ENCODE data around the gene IFIT3.
"Not testable (repeated sequence)": the region's sequence is repeated elsewhere in the genome, so short reads cannot be mapped to it uniquely, and the experiment has no call there.

The IFIT3 gene

DNA sequence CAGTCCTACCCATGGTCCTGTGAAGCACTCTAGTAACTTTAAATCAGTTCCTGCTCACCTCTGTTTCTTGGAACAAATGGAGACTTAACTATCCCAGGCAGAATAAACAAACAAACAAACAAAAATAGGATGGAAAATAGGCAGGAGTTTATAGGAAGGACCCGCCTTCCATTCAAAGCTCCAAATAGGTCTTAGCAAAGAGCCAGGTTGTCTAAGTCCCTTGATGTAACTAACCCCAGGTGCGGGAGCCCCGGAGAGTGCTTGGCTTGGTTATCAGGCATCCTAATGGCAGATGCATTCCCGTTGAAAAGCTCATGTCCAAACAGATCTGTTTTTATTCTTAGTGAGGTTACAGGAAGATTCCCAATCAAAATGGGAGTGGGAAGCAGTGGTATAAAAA, 23.8 kb upstream of the IFIT3 start:
- DNase-seq: no peak

DNA sequence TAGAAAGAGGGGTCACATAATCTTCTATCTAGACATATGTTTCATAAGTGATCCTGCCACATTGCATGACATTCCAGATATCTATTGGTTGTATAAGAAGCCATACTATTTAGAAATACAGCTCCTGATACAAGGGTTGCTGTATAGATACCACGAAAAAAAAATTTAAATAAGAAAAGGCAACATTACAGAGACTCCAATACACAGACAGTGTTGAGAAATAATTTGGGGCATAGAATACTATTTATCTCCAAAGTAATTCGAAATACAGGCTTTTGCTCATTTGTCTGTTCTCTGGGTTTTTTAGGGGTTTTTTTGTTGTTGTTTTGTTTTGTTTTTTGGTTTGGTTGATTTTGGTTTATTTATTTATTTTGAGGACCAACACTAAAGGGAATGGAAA, 23.4 kb upstream of the IFIT3 start:
- DNase-seq: no peak

DNA sequence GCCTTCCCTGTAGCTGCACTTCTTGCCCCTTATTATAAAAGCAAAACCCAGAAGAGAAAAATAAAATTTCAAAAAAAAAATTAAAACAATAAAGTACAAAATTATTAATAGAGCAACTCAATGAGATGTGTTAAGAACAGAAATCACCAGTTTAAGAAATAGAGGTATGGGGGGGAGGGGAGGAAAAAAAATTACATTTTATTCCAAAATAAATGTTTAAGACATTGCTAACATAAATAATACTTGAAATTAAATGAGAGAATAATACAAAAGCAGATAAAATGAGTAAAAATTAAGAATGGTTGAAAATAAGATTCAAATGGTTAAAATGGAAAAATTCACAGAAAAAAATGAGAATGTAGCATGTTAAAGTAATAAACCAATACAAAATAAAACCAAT, 22.9 kb upstream of the IFIT3 start:
- DNase-seq: no peak

DNA sequence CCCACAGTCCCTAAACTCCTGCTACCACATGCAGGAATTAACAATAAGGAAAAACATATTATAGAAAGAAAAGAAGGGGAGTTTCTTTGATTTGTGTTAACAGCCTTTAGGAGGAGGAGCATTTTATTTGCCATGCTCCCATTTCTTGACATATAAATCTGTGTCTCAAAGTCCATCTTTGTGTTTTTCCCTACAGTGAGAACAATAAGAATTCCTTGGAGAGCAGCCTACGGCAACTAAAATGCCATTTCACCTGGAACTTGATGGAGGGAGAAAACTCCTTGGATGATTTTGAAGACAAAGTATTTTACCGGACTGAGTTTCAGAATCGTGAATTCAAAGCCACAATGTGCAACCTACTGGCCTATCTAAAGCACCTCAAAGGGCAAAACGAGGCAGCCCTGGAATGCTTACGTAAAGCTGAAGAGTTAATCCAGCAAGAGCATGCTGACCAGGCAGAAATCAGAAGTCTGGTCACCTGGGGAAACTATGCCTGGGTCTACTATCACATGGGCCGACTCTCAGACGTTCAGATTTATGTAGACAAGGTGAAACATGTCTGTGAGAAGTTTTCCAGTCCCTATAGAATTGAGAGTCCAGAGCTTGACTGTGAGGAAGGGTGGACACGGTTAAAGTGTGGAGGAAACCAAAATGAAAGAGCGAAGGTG, 21.9 kb upstream of the IFIT3 start:
- DNase-seq: no peak

DNA sequence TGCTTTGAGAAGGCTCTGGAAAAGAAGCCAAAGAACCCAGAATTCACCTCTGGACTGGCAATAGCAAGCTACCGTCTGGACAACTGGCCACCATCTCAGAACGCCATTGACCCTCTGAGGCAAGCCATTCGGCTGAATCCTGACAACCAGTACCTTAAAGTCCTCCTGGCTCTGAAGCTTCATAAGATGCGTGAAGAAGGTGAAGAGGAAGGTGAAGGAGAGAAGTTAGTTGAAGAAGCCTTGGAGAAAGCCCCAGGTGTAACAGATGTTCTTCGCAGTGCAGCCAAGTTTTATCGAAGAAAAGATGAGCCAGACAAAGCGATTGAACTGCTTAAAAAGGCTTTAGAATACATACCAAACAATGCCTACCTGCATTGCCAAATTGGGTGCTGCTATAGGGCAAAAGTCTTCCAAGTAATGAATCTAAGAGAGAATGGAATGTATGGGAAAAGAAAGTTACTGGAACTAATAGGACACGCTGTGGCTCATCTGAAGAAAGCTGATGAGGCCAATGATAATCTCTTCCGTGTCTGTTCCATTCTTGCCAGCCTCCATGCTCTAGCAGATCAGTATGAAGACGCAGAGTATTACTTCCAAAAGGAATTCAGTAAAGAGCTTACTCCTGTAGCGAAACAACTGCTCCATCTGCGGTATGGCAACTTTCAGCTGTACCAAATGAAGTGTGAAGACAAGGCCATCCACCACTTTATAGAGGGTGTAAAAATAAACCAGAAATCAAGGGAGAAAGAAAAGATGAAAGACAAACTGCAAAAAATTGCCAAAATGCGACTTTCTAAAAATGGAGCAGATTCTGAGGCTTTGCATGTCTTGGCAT, 21.1 kb upstream of the IFIT3 start:
- no peak for DNase-seq

DNA sequence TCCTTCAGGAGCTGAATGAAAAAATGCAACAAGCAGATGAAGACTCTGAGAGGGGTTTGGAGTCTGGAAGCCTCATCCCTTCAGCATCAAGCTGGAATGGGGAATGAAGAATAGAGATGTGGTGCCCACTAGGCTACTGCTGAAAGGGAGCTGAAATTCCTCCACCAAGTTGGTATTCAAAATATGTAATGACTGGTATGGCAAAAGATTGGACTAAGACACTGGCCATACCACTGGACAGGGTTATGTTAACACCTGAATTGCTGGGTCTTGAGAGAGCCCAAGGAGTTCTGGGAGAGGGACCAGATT, 20.6 kb upstream of the IFIT3 start:
- DNase-seq: no peak

DNA sequence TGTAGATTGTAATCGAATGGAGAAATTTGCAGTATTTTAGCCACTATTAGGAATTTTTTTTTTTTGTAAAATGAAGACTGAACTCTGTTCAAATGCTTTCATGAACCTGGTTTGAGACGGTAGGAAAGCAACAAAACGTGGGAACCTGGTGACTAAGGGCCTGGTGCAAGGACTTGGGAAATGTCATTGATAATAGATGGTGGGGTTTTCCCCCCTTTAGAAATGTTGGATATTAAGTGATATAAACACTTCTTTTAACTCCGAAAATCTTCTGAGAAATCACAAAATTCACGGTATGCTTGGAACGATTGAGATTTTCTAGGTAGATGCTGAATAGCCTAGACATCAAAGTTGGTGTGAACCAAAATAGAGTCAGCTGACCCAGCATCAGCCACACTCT, 19.5 kb upstream of the IFIT3 start:
- no peak for DNase-seq

DNA sequence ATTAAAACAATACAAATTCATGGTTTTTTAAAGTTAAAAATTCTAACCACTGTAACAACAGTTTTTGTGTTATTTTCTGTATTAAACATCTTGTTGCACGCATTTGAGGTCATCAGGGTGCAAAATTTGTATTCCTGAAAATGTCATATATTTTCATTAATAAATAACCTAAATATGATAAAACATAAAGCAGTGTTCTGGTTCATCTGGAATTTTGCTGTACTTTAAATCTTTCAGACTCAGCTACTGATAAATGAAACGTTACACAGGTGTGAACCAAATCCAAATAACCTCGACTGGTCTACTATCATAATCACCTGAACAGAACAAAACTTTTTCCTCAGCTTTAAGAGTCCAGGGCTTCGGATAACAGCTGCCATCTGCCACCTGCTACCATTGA, 19.1 kb upstream of the IFIT3 start:
- no peak for DNase-seq

DNA sequence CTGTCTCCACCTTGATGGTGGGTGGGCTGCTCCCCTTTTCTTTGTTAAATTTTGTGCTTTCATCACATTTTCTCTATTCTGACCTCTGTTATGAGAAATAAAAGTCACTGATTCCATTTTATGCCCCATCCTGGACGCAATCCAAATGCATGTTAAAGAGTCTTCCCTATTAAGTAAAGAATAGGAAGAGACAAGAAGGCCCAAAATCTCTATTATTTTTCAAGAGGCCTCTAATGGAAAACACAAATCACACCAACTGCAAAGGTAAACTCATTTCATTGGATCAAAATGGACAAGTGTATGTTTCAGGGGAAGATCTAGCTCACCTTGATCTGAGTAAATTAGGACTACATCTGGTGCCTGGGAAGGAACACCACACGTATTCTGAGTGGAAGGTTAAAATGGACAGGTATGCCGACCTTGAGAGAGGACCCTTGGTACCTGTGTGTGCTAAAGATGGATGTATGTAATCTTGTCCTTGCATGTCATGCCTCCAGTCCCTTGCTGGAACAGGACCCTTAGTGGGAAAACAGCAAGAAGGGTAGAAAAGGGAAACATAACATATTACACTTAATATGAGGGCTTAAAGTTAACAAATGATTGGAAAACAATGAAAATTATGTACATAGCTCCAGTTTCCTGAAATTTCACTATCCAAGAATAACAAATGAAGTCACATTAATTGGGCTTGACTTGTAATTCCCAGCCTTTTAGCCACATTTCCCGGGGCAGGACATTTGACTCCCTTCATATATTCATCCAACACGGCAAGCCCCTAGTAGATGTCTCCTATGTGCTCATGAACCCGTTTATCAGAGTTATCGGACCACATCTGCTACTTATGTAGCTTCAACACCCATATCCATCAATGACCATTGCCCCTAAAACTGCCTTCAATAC, 18.4 kb upstream of the IFIT3 start:
- no peak for DNase-seq

DNA sequence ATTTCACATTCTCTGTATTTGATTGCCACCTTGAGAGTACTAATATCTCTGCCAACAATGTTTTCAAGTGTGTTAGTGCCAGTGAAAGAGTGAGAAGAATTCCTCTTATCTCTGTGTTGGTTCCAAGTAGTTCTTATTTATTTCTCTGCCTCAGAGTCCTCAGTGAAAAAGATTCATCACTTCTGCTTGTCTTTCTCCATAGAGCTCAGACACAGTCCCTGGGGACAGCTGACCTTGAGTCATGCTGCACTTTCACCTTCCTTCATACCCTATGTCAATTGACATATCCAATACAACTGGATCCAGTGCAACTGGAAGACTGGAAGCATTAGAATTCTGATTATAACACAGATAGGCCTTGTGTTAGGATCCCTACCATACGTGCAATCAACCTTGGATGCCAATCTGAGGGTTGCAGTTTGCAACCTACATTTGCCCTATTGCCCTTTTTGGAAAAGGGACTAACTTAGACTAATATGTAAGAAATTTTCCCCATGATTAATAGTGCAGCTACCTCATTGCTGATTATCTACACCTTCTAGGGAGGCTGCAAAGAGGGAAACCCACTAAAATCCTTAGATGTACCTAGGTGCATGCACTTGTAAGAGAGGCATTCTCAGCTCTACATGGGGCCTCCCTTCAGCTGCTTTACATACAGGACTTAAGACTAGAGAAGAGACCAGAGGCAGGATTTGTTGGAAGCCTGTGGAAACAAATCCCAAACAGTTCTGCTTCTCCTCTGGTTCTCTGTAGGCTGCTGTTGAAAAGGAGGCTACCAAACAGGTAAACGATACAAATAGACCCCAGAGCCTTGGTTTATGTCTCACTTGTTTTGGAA, 17.5 kb upstream of the IFIT3 start:
- DNase-seq: no peak

DNA sequence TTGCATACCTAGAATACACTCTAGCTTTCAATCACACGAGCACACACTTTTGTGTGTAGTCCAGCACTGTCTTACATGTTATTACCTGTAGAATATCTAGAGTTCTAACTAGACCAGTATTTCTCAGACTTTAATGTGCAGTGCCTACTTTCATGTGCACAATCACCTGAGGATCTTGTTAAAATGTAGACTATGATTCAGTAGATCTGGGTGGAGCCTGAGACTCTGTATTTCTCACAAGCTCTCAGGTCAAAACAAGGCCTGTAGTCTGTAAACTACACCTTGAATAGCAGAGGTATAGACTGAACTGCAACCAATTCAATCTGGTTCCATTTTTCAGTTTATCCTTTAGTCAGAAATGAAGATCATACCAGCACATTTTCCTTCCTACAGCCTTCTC, 14.8 kb upstream of the IFIT3 start:
- DNase-seq: no peak

DNA sequence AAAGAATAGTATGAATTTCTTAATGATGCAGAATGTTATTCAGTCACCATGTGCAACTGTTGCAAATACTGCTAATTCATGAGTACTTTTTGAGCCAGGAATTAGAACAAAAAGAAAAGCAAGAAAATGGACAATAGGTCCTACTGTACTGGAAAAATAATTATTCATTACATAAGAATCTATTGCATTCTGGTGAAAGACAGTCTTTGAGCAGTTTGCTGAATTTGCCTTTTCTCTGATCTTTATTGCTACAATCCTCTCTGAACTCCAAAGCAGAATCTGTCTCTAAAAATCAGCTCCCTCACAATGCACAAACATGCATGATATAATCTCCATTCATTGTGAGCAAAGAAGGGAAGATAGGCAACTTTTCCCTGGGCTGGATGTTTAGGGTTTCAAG, 13.1 kb upstream of the IFIT3 start:
- DNase-seq: no peak

DNA sequence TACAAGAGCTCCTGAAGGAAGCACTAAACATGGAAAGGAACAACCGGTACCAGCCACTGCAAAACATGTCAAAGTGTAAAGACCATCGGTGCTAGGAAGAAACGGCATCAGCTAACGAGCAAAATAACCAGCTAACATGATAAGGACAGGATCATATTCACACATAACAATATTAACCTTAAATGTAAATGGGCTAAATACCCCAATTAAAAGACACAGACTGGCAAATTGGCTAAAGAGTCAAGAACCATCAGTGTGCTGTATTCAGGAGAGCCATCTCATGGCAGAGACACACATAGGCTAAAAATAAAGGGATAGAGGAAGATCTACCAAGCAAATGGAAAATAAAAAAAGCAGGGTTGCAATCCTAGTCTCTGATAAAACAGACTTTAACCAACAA, 9.8 kb upstream of the IFIT3 start:
- DNase-seq: not testable (repeated sequence)

DNA sequence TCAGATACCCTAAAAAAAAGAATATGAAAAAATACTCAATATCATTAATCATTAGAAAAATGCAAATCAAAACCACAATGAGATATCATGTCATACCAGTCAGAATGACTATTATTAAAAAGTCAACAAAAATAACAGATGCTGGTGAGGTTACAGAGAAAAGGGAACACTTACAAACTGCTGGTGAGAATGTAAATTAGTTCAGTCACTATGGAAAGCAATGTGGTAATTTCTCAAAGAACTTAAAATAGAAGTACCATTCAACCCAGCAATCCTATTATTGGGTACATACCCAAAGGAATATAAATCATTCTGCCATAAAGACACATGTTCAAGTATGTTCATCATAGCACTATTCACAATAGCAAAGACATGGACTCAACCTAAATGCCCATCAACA, 2.7 kb upstream of the IFIT3 start:
- not testable (repeated sequence) for DNase-seq

DNA sequence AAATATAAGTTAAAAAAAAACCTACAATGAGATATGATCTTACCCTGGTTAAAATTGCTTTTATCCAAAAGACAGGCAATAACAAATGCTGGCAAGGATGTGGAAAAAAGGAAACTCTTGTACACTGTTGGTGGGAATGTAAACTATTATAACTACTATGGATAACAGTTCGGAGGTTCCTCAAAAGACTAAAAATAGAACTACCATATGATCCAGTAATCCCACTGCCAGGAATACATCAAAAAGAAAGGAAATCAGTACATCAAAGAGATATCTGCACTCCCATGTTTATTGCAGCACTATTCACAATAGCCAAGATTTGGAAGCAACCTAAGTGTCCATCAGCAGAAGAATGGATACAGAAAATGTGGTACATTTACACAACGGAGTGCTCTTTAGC, 1.9 kb upstream of the IFIT3 start:
- not testable (repeated sequence) for DNase-seq

DNA sequence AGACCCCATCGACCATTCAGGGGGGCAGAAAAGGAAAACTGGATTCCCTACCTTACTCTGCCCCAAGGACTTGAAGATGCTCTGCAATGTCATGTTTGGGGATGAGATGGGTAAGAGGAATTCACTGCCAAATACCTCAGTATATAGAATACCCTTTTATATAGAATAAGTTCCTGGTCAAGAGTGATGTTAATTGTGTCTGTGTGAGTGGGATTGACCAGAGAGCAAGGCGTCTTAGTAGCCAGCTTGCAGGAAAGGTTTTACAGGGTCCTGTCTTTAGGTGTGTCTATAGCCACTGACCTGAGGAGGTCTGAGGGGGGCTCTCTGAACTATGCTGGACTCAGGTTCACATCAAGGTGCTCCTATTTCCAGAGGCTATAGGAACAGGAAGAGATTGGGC, 1.4 kb downstream of the IFIT3 start:
- no peak for DNase-seq

DNA sequence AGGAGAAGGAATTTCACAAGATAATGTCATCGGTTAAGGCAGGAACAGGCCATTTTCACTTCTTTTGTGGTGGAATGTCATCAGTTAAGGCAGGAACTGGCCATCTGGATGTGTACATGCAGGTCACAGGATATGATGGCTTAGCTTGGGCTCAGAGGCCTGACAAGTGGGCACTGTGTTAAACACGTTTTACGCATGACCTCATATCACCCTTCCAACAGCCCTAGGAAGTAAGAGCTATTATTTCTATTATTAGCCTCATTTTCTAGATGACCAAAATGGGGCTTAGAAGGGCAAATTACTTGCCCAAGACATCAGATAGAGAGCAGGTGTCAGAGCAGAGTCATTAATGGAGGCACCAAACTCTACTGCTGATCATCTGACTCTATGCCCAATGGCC, 2.2 kb downstream of the IFIT3 start:
- not testable (repeated sequence) for DNase-seq

DNA sequence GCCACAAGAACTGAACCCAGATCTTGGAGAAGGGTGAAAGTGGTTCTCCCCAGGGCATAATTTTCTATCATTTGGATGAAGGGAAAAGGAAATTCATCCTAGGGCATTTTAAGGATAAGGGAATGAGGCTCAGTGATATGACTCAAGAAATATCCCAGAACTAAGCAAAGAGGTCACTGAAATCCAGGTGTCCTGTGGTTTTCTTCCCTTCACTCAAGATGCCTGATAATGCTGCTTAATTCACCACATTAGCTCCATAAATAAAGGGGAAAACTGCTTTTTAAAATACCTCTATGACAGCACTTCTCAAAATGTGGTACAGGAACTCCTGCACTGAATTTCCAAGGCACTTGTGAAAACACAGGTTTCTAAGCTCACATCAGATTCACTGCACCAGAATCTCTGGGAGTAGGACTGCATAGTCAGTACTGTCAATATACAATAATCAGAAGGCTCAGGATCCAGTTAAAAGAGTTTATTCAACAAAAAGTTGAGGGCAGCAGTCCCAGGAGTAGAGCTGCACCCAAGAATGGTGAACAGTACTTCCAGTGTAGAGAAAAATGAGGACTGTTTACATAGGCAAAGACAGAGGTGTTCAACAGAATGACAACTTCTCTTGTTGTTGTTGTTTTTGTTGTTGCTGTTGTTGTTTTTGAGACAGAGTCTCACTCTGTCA, 2.9 kb downstream of the IFIT3 start:
- DNase-seq: no peak

DNA sequence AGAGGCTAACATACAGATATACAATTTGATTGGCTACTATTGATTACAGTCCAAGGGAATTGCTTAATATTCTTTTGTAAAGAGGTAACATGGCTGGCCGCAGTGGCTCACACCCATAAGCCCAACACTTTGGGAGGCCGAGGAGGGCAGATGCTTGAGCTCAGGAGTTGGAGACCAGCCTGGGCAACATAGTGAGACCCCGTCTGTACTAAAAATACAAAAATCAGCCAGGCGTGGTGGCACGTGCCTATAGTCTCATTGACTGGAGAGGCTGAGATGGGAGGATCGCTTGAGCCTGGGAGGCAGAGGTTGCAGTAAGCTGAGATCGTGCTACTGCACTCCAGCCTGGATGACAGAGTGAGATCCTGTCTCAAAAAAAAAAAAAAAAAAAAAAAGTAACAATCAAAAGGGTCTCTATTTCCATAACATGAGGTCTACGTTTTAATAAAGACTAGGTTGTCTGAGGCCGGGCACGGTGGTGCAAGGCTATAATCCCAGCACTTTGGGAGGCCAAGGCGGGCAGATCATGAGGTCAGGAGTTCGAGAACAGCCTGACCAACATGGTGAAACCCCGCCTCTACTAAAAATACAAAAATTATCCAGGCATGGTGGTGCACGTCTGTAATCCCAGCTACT, 3.8 kb downstream of the IFIT3 start:
- DNase-seq: not testable (repeated sequence)

DNA sequence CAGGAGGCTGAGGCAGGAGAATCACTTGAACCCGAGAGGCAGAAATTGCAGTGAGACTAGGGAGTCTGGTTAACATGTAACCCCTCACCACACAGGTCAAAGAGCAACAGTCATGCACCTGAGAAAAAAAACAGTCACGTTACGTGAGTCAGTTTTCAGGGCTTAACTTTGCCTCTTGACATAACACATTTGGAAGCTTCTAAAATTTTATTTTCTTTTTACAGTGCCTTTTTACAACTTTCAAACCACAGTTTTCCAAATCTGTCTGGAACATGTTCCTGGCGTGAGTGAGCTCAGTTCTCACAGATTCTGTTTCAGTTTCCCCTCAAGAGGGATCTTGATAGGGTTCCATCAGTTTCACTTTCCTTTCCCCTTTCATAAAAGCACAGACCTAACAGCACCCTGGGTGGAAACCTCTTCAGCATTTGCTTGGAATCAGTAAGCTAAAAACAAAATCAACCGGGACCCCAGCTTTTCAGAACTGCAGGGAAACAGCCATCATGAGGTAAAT, 4.4 kb downstream of the IFIT3 start:
- DNase-seq: no peak

DNA sequence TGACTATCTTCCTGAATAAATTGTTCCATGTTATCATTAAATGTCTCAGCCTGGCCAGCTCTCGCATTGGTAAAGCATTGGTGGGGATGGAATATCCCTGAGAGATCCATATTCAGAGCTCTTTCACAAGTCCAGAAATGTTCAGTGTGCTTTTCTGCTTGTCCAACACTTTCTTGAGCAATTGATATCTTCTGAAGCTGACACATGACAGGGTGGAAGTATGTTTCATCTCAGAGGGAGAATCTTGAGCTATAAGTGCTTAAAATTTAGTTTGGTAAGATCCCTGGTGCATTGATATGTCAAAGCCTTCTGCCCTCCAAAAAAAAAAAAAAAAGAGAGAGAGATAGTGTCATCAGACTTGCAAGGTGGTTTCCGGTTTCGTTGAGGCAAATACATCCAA, 7.4 kb downstream of the IFIT3 start:
- DNase-seq: no peak

DNA sequence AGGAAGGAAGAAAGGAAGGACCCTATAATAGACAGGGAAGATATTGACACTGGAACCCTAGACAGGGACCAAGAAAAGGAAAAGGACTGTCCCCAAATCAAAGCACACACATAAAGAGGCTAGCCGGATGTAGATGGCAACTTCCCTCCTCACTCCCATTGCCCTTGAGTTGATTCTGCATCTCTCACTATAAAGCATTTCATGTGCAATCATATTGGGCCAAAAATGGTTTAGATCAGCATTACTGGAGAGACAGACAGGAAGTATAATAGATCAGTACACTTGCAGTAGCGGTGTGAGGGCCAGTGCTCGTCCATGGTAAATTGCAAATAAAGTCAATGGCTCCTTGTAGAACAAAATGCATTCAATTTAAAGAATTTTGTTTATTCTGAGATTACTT, 8.4 kb downstream of the IFIT3 start:
- no peak for DNase-seq
